GM10847 (cell line): ENCODE data around the gene PRUNE1.

Source experiments
- POLR2A ChIP-seq: IDR thresholded peaks from 2 replicates; pipeline ENCODE4 v1.6.1; 2011; ENCODE audit not compliant: insufficient read length; ENCODE audit errors: extremely low read depth

The PRUNE1 gene, protein sequence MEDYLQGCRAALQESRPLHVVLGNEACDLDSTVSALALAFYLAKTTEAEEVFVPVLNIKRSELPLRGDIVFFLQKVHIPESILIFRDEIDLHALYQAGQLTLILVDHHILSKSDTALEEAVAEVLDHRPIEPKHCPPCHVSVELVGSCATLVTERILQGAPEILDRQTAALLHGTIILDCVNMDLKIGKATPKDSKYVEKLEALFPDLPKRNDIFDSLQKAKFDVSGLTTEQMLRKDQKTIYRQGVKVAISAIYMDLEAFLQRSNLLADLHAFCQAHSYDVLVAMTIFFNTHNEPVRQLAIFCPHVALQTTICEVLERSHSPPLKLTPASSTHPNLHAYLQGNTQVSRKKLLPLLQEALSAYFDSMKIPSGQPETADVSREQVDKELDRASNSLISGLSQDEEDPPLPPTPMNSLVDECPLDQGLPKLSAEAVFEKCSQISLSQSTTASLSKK

DNA sequence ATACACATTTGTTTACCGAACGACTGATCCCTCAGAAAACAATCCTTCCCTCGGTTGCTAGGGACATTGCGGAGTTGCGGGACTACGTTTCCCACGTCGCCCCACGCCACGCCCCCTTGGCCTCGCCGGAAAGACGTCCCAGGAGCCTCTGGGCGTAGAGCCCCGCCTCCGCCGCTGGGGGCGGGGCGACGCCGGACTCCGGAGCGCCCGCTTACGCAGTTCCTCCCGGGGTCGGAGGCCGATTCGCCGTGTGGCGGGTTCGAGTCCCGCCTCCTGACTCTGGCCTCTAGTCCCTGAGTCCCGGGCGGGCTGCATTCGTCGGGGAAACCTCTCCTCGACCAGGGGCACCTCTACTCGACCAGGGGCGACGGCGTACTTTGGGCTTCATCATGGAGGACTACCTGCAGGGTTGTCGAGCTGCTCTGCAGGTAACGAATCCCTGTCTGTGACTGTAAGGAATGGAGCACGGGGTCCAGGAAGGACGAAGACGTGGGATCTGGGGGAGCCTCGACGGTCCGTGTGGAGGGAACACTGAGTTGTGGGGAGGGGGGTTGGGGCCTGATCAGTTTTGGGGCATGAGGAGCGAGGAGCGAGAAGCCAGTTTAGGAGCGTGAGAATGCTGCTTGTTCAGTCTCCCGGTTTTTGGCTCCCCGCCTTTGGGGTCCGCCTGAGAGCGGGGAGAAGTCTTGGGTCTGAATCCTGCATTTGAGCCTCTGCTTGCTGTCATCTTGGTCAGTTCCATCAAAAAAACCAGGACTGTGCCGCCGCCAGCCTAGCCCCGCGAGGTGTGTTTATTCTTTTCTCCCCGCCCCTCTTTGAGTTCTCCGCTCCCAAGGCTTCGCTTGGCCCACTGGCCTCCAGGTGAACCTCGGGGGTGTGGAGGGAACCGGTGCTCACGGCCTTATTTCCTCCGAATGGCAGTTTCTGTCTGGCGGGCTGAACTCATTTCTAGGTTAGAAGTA, at the start of gene PRUNE1:
TSS of gene PRUNE1 (plus strand) at position 206 of the 962 bp plus-strand sequence. CDS start at position 390, 184 bp downstream.
- TF ChIP-seq POLR2A, result peak; percentile 31

DNA sequence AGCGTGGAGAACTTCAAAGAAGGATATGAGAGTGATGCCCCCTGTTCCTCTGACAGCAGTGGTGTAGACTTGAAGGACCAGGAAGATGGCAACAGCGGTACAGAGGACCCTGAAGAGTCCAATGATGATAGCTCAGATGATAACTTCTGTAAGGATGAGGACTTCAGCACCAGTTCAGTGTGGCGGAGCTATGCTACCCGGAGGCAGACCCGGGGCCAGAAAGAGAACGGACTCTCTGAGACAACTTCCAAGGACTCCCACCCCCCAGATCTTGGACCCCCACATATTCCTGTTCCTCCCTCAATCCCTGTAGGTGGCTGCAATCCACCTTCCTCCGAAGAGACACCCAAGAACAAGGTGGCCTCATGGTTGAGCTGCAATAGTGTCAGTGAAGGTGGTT, 47.6 kb upstream of the PRUNE1 start:
- TF ChIP-seq POLR2A, result no peak

DNA sequence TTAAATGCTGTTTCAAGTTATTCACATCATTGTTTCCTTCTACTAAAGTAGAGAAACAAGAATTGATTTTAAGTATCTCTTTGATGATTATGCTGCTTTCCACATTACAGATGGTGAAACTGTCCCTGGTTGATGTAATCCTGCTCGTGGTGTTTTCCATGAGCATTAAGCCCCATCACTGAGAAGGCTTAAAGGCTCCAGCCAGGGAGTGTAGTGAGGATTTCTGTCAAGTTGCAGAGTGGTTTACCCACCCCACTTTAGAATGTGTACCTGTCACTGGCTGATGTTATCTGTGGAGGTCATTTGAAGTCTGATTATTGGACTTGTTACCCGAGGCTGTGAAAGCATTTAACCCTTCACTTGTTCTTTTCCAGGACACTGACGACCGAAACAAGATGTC, 46.5 kb upstream of the PRUNE1 start:
- TF ChIP-seq POLR2A, result no peak

DNA sequence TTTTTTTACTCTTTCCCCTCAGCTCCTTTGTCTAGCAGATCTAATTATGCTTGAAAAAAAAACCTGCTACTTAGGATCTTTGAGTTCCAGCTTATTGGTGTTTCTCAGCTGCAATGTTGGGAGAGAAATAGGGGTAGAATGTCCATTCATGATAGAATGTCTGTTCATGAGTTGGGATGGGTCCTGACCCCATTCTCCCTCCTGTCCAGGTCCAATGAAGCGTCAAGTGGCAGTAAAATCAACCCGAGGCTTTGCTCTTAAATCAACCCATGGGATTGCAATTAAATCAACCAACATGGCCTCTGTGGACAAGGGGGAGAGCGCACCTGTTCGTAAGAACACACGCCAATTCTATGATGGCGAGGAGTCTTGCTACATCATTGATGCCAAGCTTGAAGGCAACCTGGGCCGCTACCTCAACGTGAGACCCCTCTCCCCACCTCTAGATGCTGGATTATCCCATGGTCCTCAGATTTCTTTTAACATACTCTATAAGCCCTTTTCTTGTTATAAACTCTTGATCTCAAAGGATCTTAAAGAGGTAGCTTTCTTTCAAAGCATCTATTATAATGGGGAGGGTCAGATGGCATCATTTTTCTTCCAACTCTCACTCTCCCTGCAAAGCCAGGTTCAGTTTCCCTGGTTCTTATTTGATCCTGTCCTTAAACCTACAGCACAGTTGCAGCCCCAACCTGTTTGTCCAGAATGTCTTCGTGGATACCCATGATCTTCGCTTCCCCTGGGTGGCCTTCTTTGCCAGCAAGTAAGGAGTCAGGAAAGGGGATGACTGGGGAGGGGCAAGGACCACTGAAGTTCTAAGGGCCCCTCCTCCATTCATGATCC, 44.7 kb upstream of the PRUNE1 start:
- TF ChIP-seq POLR2A, result no peak

DNA sequence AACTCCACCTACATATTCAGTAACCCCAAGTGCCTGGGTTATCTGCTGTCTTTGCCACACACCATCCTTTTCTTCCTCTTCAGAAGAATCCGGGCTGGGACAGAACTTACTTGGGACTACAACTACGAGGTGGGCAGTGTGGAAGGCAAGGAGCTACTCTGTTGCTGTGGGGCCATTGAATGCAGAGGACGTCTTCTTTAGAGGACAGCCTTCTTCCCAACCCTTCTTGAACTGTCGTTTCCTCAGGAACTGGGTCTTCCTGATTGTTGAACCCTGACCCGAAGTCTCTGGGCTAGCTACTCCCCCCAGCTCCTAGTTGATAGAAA, 44.1 kb upstream of the PRUNE1 start:
- TF ChIP-seq POLR2A, result no peak

DNA sequence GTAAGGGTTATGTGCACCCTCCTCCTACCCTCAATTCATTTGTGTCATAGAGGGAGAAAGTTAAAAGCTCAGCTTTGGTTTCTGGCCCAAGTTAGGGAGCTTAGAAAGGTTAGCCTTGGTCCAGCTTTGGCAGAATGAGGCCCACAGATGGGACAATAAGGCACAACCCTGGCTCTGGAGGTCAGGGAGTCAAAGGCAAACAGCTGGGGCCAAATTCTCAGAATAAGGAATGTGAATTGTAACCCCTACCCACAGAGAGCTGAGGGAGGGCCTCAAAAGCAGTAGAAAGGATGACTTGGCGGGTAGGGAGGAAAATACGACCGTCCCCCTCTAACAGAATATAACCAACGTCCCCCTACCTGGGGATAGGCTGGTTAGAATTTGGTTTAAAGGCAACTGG, 42.6 kb upstream of the PRUNE1 start:
- TF ChIP-seq POLR2A, result no peak

DNA sequence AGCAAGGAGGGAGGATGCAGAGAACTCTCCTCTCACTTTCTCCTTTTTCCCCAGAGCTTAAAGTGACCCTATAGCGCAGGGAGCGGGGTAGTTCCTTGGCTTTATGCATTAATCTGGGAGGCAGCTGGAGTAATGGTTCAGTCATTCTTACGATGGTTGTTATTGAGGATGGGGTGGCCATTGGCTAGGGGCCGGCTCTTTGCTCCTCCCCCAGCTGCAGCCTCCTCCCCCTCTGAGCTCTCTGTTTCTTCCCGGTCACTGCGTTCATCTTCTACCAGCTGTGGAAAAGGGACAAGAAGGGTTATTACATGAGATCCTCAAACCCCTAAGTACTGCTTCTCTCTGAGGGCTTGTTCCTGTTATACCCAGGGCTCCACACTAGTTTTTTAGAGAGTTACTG, 42.2 kb upstream of the PRUNE1 start:
- no peak for TF ChIP-seq POLR2A

DNA sequence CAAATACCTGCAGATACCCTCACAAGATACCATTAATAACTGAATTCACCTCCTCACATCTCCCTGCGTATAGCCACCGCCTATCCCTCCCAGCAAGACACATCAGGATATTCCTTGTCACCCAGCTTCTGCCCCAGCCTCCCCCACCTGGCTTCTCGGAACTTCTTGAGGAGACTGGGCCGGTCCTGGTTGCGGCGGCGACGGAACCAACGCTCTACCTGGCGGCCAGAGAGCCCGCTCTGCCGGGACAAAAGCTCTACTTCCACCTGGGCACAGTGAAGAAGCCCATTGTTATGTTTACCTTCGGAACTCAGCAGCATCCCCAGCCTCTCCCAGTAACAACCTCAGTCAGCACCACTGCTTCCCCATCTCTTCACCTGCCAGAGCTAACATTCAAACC, 40.3 kb upstream of the PRUNE1 start:
- TF ChIP-seq POLR2A, result no peak

DNA sequence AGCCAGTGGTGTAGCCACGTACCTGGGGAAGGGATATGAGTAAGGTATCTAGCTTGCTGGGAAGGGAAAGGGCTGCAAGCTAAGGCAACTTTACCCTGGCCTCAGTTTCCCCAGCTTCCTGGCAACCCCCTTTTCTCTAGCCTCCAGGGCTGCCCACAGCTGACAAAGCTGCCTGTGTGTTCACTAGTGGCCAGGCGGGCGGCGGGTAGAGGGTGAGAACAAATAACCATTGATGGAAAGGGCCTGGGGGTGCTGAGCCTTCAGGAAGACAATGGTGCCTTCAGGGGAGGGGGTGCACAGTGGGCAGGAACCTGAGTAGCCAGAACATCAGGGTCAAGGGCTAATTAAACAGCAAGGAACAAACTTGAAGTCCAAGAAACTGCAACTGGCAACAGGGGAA, 39.8 kb upstream of the PRUNE1 start:
- no peak for TF ChIP-seq POLR2A

DNA sequence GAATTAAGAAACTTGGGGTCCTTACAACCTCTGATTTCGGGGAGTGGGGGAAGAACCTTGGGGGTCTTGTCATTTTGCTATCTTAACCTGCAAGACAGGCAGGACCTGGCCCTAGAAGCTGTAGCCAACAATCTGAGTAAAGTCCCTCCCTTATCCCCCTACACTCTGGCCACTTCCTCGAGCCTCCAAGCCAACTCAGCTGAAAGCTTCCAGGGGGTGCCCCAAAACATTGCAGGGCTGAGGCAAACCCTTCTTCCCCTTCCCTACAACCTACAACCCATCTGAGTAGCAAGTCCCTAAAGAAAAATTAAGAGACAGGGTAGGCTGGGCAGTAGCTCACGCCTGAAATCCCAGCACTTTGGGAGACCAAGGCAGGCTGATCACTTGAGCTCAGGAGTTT, 38.6 kb upstream of the PRUNE1 start:
- TF ChIP-seq POLR2A, result no peak

DNA sequence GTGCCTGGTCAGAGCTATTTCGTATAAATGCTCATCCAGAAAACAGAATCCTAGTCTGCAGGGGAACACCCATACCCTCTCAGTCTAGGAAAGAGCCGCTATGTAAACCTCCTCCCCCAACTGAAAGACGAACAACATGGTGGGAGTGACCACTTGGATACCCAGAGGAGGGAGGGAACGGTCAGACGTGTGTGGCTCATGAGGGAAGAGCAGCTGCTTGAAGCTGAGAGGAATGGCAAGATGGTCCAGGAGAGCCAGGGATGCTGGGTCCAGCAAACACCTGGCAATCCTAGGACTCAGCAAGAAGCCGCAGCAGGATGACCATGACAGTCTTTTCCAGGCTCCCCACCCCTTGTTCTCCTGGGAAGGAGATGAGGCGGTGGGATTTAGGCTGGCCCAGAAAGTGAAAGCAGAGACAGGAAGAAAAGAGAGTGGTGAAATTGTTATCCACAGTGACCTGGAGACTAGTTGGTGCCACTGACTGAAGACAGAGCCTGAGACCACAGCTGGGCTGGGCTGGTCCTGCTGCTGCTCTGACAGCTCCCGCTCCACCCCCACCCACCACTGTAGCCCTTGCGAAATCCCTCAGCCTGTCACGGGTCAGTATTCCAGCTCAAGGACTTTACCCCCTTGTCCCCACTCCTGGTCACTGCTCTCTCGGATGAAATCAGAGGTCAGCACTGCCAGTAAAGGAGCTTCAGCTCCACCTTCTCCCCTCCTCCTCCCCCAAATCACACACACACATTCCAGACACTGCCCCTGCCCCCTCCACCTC, 37.3 kb upstream of the PRUNE1 start:
- no peak for TF ChIP-seq POLR2A

DNA sequence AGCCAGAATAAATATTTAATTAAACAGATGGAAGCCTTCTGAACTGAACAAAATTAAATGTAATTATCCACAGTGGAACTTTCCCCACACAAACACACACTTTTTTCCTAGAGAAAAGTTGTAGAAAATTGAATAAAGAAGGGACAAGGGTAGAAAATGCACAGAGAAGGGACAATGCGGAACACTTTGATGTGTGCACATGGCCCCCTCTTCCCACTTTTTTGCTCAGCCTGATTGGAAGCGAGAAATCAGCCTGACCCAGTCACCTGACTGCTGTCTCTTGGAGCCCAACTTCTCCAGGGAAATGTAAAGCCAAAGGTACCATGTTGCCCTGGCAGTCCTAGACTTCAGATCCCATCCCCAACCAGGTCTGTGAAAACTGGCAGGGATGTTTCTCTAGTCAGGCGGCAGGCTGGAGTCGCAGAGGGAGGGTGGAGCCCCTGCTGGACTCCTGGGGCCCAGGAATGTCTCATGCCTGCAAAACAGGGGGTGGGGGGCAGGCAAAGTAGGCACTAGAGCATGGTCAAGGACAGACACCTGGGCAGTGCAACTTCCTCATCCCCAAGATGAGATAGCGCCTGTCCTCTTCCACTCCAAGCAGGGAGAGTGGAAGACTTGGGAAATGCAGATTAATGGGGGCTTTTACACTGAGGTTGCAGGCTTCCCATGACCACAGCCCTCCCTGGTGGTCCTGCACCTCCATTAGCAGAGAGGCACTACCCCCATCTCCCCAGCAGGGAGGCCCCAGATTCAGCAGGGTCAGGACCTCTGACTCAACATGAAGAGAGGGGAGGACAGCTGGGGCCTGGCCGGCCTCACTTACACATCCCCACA, 36.4 kb upstream of the PRUNE1 start:
- TF ChIP-seq POLR2A, result no peak

DNA sequence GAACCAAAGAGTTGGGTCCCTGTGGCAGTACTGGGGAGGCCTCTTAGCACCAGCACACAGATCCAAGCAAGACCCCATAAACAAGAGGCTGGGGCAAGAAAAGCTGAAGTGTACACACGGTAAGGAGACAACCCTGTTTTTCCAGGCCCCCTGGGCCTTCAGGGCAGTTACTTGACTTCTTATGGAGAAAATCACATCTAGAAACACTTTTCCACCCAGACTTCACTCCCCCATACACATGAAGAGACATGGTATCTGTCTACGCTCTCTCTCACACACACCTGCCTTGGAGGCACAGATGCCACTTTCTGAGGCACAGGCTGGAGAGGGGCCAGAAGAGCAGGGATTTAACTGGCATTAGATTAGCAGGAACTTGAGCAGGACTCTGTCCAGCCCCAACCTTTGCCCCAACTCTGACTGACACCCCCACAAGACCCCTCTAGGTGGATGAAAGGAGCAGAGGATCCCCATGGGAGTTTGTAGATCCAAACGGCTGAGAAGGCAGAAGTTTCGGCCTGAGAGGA, 35.8 kb upstream of the PRUNE1 start:
- no peak for TF ChIP-seq POLR2A
